Measurements from ENCODE around the gene NAP1L5. TPM values are rescaled to one million over a fixed set of nuclear protein-coding genes. Genes with fewer than 3 reads are reported as not detected.

NAP1L5 gene
- total RNA-seq, 8 experiments from 2014 or later = 11.1 to 47.5 (median 32.6) TPM

- no peak for ATAC-seq (replicated peaks in 6 of 8)
- in situ Hi-C loops (cut with MboI; ENCODE audit: low pct_unique_long_range_greater_than_20kb in 2 of 9, low sequenced_read_pairs in 9 of 9, unreplicated experiment in 9 of 9) = no loop called here
- no peak overlapping the region for H3K4me3 ChIP-seq
- WGBS, 10 experiments = 67 to 100% (median 90%) methylated on average over 1 to 5 of the region's 5 CpGs; no CpG with 5 or more reads in 2 of the 10 experiments
- H3K4me1 ChIP-seq (replicated peaks in 1 of 2) = no peaks in the 10 kb centered on the region
- H3K27ac ChIP-seq = no peak overlapping the region
Observed at GRCh38 chr4:88681209-88681608, 16.4 kb downstream of the NAP1L5 start.

- in situ Hi-C loops (cut with MboI; ENCODE audit: low pct_unique_long_range_greater_than_20kb in 2 of 9, low sequenced_read_pairs in 9 of 9, unreplicated experiment in 9 of 9) = no loop called here
- no peak for ATAC-seq (replicated peaks in 6 of 8)
- Histone ChIP-seq H3K4me3 (no peak overlapping the region), H3K4me1 (replicated peaks in 1 of 2) (no peaks in the 10 kb centered on the region), H3K27ac (no peak overlapping the region)
- 70 to 100% (median 94%) methylated on average over 2 of the region's 2 CpGs; no CpG with 5 or more reads in 1 of the 10 experiments for WGBS, 10 experiments
Observed at GRCh38 chr4:88675543-88675942, 22.1 kb downstream of the NAP1L5 start.

GRCh38 chr4:88674979-88675378, 22.6 kb downstream of the NAP1L5 start:
- no peak overlapping the region for H3K27ac ChIP-seq
- in situ Hi-C loops (cut with MboI; ENCODE audit: low pct_unique_long_range_greater_than_20kb in 2 of 9, low sequenced_read_pairs in 9 of 9, unreplicated experiment in 9 of 9) = loop anchor here in 1 of 9 experiments (25.0 kb wide), 1 partner anchor 138 kb away; no protein-coding TSS in a partner anchor
- H3K4me1 ChIP-seq (replicated peaks in 1 of 2) = no peaks in the 10 kb centered on the region
- H3K4me3 ChIP-seq = no peak overlapping the region
- peak in 3 of 8 experiments; percentile 55 to 75 (median 59) for ATAC-seq (replicated peaks in 6 of 8)
- 50 to 100% (median 90%) methylated on average over 1 to 2 of the region's 2 CpGs; no CpG with 5 or more reads in 1 of the 10 experiments for WGBS, 10 experiments

- Histone ChIP-seq H3K4me3 (no peak overlapping the region), H3K4me1 (replicated peaks in 1 of 2) (no peaks in the 10 kb centered on the region), H3K27ac (no peak overlapping the region)
- in situ Hi-C loops (cut with MboI; ENCODE audit: low pct_unique_long_range_greater_than_20kb in 2 of 9, low sequenced_read_pairs in 9 of 9, unreplicated experiment in 9 of 9) = loop anchor here in 1 of 9 experiments (25.0 kb wide), 1 partner anchor 137 kb away; no protein-coding TSS in a partner anchor
- ATAC-seq (replicated peaks in 6 of 8) = peak in 3 of 8 experiments; percentile 47 to 70 (median 56)
Observed at GRCh38 chr4:88674565-88674964, 23.1 kb downstream of the NAP1L5 start.

GRCh38 chr4:88673886-88674285, 23.7 kb downstream of the NAP1L5 start:
- no peak overlapping the region for H3K27ac ChIP-seq
- H3K4me1 ChIP-seq (replicated peaks in 1 of 2) = no peaks in the 10 kb centered on the region
- 80% methylated on average over 1 of the region's 2 CpGs; no CpG with 5 or more reads in 9 of the 10 experiments for WGBS, 10 experiments
- no peak overlapping the region for H3K4me3 ChIP-seq
- ATAC-seq (replicated peaks in 6 of 8) = no peak
- in situ Hi-C loops (cut with MboI; ENCODE audit: low pct_unique_long_range_greater_than_20kb in 2 of 9, low sequenced_read_pairs in 9 of 9, unreplicated experiment in 9 of 9) = loop anchor here in 1 of 9 experiments (25.0 kb wide), 1 partner anchor 137 kb away; no protein-coding TSS in a partner anchor

- in situ Hi-C loops (cut with MboI; ENCODE audit: low pct_unique_long_range_greater_than_20kb in 2 of 9, low sequenced_read_pairs in 9 of 9, unreplicated experiment in 9 of 9) = loop anchor here in 1 of 9 experiments (25.0 kb wide), 1 partner anchor 136 kb away; no protein-coding TSS in a partner anchor
- no peak overlapping the region for H3K27ac ChIP-seq
- WGBS, 10 experiments = 10 to 96% (median 72%) methylated on average over 1 to 4 of the region's 5 CpGs
- H3K4me1 ChIP-seq (replicated peaks in 1 of 2) = no peaks in the 10 kb centered on the region
- H3K4me3 ChIP-seq = no peak overlapping the region
- ATAC-seq (replicated peaks in 6 of 8) = peak; percentile 48 to 86 (median 66)
Observed at GRCh38 chr4:88672987-88673386, 24.6 kb downstream of the NAP1L5 start.

- H3K27ac ChIP-seq = no peak overlapping the region
- 0 to 100% (median 60%) methylated on average over 1 to 2 of the region's 2 CpGs; no CpG with 5 or more reads in 1 of the 10 experiments for WGBS, 10 experiments
- in situ Hi-C loops (cut with MboI; ENCODE audit: low pct_unique_long_range_greater_than_20kb in 2 of 9, low sequenced_read_pairs in 9 of 9, unreplicated experiment in 9 of 9) = loop anchor here in 2 of 9 experiments (10.0 to 25.0 kb wide), 2 partner anchors 124 to 127 kb away; no protein-coding TSS in a partner anchor
- no peak for ATAC-seq (replicated peaks in 6 of 8)
- H3K4me3 ChIP-seq = no peak overlapping the region
- H3K4me1 ChIP-seq (replicated peaks in 1 of 2) = no peaks in the 10 kb centered on the region
Observed at GRCh38 chr4:88661739-88662138, 35.9 kb downstream of the NAP1L5 start.

GRCh38 chr4:88660446-88661294, 37.0 kb downstream of the NAP1L5 start:
- Histone ChIP-seq H3K4me1 (replicated peaks in 1 of 2) (no peaks in the 10 kb centered on the region), H3K4me3 (no peak overlapping the region), H3K27ac (no peak overlapping the region)
- ATAC-seq (replicated peaks in 6 of 8) = peak in 1 of 8 experiments; percentile 43
- in situ Hi-C loops (cut with MboI; ENCODE audit: low pct_unique_long_range_greater_than_20kb in 2 of 9, low sequenced_read_pairs in 9 of 9, unreplicated experiment in 9 of 9) = loop anchor here in 2 of 9 experiments (10.0 to 25.0 kb wide), 2 partner anchors 123 to 126 kb away; no protein-coding TSS in a partner anchor
- 32 to 100% (median 92%) methylated on average over 1 to 7 of the region's 7 CpGs for WGBS, 10 experiments

- ATAC-seq (replicated peaks in 6 of 8) = no peak
- no peak overlapping the region for H3K4me3 ChIP-seq
- H3K4me1 ChIP-seq (replicated peaks in 1 of 2) = no peaks in the 10 kb centered on the region
- H3K27ac ChIP-seq = no peak overlapping the region
- in situ Hi-C loops (cut with MboI; ENCODE audit: low pct_unique_long_range_greater_than_20kb in 2 of 9, low sequenced_read_pairs in 9 of 9, unreplicated experiment in 9 of 9) = loop anchor here in 3 of 9 experiments (10.0 to 25.0 kb wide), 2 partner anchors 123 to 125 kb away; no protein-coding TSS in a partner anchor
Observed at GRCh38 chr4:88659890-88660208, 37.8 kb downstream of the NAP1L5 start.

GRCh38 chr4:88659055-88659889, 38.4 kb downstream of the NAP1L5 start:
- ATAC-seq (replicated peaks in 6 of 8) = peak in 5 of 8 experiments; percentile 51 to 100 (median 96)
- in situ Hi-C loops (cut with MboI; ENCODE audit: low pct_unique_long_range_greater_than_20kb in 2 of 9, low sequenced_read_pairs in 9 of 9, unreplicated experiment in 9 of 9) = loop anchor here in 2 of 9 experiments (10.0 to 25.0 kb wide), 2 partner anchors 122 to 124 kb away; no protein-coding TSS in a partner anchor
- no peak overlapping the region for H3K4me3 ChIP-seq
- no peak overlapping the region for H3K27ac ChIP-seq
- 19 to 78% (median 40%) methylated on average over 1 to 3 of the region's 4 CpGs; no CpG with 5 or more reads in 1 of the 10 experiments for WGBS, 10 experiments
- H3K4me1 ChIP-seq (replicated peaks in 1 of 2) = no peaks in the 10 kb centered on the region

GRCh38 chr4:88655226-88655625, 42.4 kb downstream of the NAP1L5 start:
- Histone ChIP-seq H3K4me1 (replicated peaks in 1 of 2) (no peaks in the 10 kb centered on the region), H3K27ac (no peak overlapping the region), H3K4me3 (no peak overlapping the region)
- no peak for ATAC-seq (replicated peaks in 6 of 8)
- 71 to 100% (median 92%) methylated on average over 1 to 3 of the region's 3 CpGs; no CpG with 5 or more reads in 1 of the 10 experiments for WGBS, 10 experiments
- in situ Hi-C loops (cut with MboI; ENCODE audit: low pct_unique_long_range_greater_than_20kb in 2 of 9, low sequenced_read_pairs in 9 of 9, unreplicated experiment in 9 of 9) = loop anchor here in 2 of 9 experiments (10.0 to 25.0 kb wide), 2 partner anchors 118 to 120 kb away; no protein-coding TSS in a partner anchor

- no peak overlapping the region for H3K27ac ChIP-seq
- H3K4me3 ChIP-seq = no peak overlapping the region
- WGBS, 10 experiments = 52 to 100% (median 85%) methylated on average over 2 to 4 of the region's 4 CpGs; no CpG with 5 or more reads in 1 of the 10 experiments
- H3K4me1 ChIP-seq (replicated peaks in 1 of 2) = no peaks in the 10 kb centered on the region
- in situ Hi-C loops (cut with MboI; ENCODE audit: low pct_unique_long_range_greater_than_20kb in 2 of 9, low sequenced_read_pairs in 9 of 9, unreplicated experiment in 9 of 9) = loop anchor here in 2 of 9 experiments (10.0 to 25.0 kb wide), 2 partner anchors 116 to 119 kb away; no protein-coding TSS in a partner anchor
- ATAC-seq (replicated peaks in 6 of 8) = no peak
Observed at GRCh38 chr4:88653371-88653946, 44.2 kb downstream of the NAP1L5 start.

Measured in motor neuron (in vitro differentiated cells).